CD14-positive monocyte (primary cell): Measurements from ENCODE around the gene BOLA3. TPM values are rescaled to one million over a fixed set of nuclear protein-coding genes. Genes with fewer than 3 reads are reported as not detected.

Experiments
- DNase-seq, 3 donors: peaks; one replicate each; pipeline ENCODE4 v3.0.0-alpha.2; 2011 to 2022
- H2AFZ ChIP-seq: 2 replicates; pipeline ENCODE4 v1.6.0; 2012; ENCODE audit warnings: mild to moderate bottlenecking, low read depth, low read length, inconsistent platforms; ENCODE audit not compliant: insufficient read depth, poor library complexity, severe bottlenecking
- H3K27ac ChIP-seq, 2 donors: 1 replicate in 1 of 2; 2 replicates in 1 of 2; pipeline ENCODE4 v1.5.1; 2012 to 2013; ENCODE audit warnings: low read length in 2 of 2, control low read depth in 1 of 2, inconsistent platforms in 1 of 2, low read depth in 1 of 2, mild to moderate bottlenecking in 1 of 2
- H3K27me3 ChIP-seq, 2 donors: one replicate each; pipeline versions ENCODE4 v1.6.0 to v1.6.1; 2011 to 2013; ENCODE audit warnings: low read length in 2 of 2; ENCODE audit not compliant: control insufficient read depth in 2 of 2, insufficient read depth in 2 of 2
- H3K36me3 ChIP-seq, 2 donors: replicated peaks in 1 of 2; 1 replicate in 1 of 2; 2 replicates in 1 of 2; pipeline versions ENCODE4 v1.5.1 to v1.6.1; 2012 to 2013; ENCODE audit warnings: low read length in 2 of 2, control low read depth in 1 of 2, inconsistent platforms in 1 of 2, mild to moderate bottlenecking in 1 of 2; ENCODE audit not compliant: insufficient read depth in 2 of 2, control insufficient read depth in 1 of 2
- H3K4me1 ChIP-seq, 2 donors: 1 replicate in 1 of 2; 2 replicates in 1 of 2; pipeline versions ENCODE4 v1.5.1 to v1.6.1; 2012 to 2013; ENCODE audit warnings: low read length in 2 of 2, control low read depth in 1 of 2, inconsistent platforms in 1 of 2, mild to moderate bottlenecking in 1 of 2, moderate library complexity in 1 of 2; ENCODE audit not compliant: insufficient read depth in 2 of 2, control insufficient read depth in 1 of 2
- H3K4me2 ChIP-seq: replicated peaks from 2 replicates; pipeline ENCODE3; 2012; ENCODE audit warnings: low read length, moderate library complexity, mild to moderate bottlenecking; ENCODE audit not compliant: poor library complexity, severe bottlenecking; ENCODE audit errors: extremely low read depth
- H3K4me3 ChIP-seq, 3 experiments: fragments of 200-600 bp in 1 of 3; sonication (generic) in 1 of 3; replicated peaks in 1 of 3; 1 replicate in 2 of 3; 2 replicates in 1 of 3; pipeline ENCODE4 v1.5.1; 2011 to 2013; ENCODE audit warnings: low read length in 3 of 3, mild to moderate bottlenecking in 3 of 3, control low read depth in 2 of 3, low read depth in 2 of 3, inconsistent platforms in 1 of 3, moderate library complexity in 1 of 3
- H3K79me2 ChIP-seq: 2 replicates; pipeline ENCODE4 v1.6.0; 2012; ENCODE audit warnings: mild to moderate bottlenecking, control low read depth, inconsistent platforms, low read length, moderate library complexity; ENCODE audit not compliant: insufficient read depth
- H3K9ac ChIP-seq: 2 replicates; pipeline ENCODE4 v1.6.0; 2017; ENCODE audit warnings: low read length, mild to moderate bottlenecking; ENCODE audit not compliant: insufficient read depth, poor library complexity, severe bottlenecking
- H3K9me3 ChIP-seq, 2 donors: replicated peaks in 1 of 2; 1 replicate in 1 of 2; 2 replicates in 1 of 2; pipeline versions ENCODE4 v1.5.1 to v1.6.1; 2012 to 2013; ENCODE audit warnings: low read length in 2 of 2, control low read depth in 1 of 2; ENCODE audit not compliant: control insufficient read depth in 1 of 2, insufficient read depth in 1 of 2
- H4K20me1 ChIP-seq: 2 replicates; pipeline ENCODE4 v1.6.0; 2012; ENCODE audit warnings: mild to moderate bottlenecking, low read length, control low read depth, moderate library complexity; ENCODE audit not compliant: insufficient read depth
- H3K27ac Mint-ChIP-seq, 7 donors: one replicate each; pipeline ENCODE4 v1.8.0; 2020; ENCODE audit warnings: mild to moderate bottlenecking in 7 of 7, mixed read lengths in 7 of 7, moderate library complexity in 6 of 7, inconsistent platforms in 2 of 7
- H3K27me3 Mint-ChIP-seq, 3 donors: one replicate each; pipeline ENCODE4 v1.8.0; 2021 to 2022; ENCODE audit warnings: low read depth in 3 of 3, mild to moderate bottlenecking in 3 of 3, mixed read lengths in 3 of 3, moderate library complexity in 3 of 3, inconsistent platforms in 1 of 3
- H3K36me3 Mint-ChIP-seq, 2 donors: one replicate each; pipeline ENCODE4 v1.8.0; 2020; ENCODE audit warnings: mixed read lengths in 2 of 2, inconsistent platforms in 1 of 2, mild to moderate bottlenecking in 1 of 2
- H3K4me1 Mint-ChIP-seq: one replicate; pipeline ENCODE4 v1.8.0; 2020; ENCODE audit warnings: mild to moderate bottlenecking, mixed read lengths
- H3K4me3 Mint-ChIP-seq, 2 donors: one replicate each; pipeline ENCODE4 v1.8.0; 2020; ENCODE audit warnings: mild to moderate bottlenecking in 2 of 2, mixed read lengths in 2 of 2, moderate library complexity in 1 of 2
- H3K9me3 Mint-ChIP-seq, 7 donors: one replicate each; pipeline ENCODE4 v1.8.0; 2020 to 2022; ENCODE audit warnings: mixed read lengths in 7 of 7, mild to moderate bottlenecking in 6 of 7, moderate library complexity in 6 of 7, inconsistent platforms in 2 of 7
- CTCF ChIP-seq: fragments of 200-600 bp; IDR thresholded peaks from one replicate; pipeline ENCODE4 v1.8.0; 2022; ENCODE audit warnings: antibody characterized with exemption, mild to moderate bottlenecking
- WGBS: methylation state at CpG from one replicate; pipeline ENCODE4 v1.1.5; 2013; ENCODE audit warnings: missing lambda C conversion rate; ENCODE audit not compliant: insufficient coverage; 5-methylcytosine and 5-hydroxymethylcytosine counted together
- intact Hi-C, 2 donors: fragments of 100-400 bp; cut with micrococcal nuclease; formaldehyde crosslinking; loops; one replicate each; pipeline versions ENCODE4 v1.15.0 to v1.15.1; 2023
- polyA plus RNA-seq, 3 donors: library from polyadenylated mRNA; depleted of rRNA in 1 of 3; unstranded in 2 of 3; stranded (reverse) in 1 of 3; fragments of 300-500 nt in 2 of 3; fragments of >200 nt in 1 of 3; fragmentation: Illumina TruSeq in 2 of 3; gene quantifications; 1 replicate in 2 of 3; 2 replicates in 1 of 3; pipeline ENCODE4 v1.2.3, GENCODE V29; 2012 to 2021

BOLA3 gene
- polyA plus RNA-seq, 3 donors: 3.9 to 8.0 (median 7.7) TPM

DNA sequence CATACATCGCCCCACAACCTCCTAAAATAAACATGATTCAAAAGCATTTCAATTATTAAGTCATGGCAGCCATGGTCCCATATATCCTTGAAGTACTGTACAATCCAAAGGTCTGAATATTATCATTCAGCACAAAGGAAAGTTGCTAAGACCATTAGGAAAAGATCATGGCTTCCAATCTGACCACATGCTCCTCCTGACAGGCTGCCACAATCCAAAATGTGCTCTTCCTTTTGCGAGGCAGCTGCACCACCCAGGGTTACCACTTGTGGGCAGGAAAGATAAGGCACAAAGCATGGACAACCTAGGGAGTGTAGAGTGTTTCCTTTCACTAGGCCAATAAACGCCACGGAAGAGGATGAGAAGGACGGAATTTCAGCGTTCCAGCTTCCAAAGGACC lies 5.4 kb downstream of the BOLA3 start:
- H3K4me3 ChIP-seq: no peak overlapping the region
- Mint-ChIP-seq H3K36me3 (peaks cover 19 to 23% of the 10 kb centered on the region in 2 donors), H3K27me3 (peaks cover 0 to 2% (median 0%) of the 10 kb centered on the region in 3 donors), H3K4me3 (no peak overlapping the region), H3K9me3 (no peaks in the 10 kb centered on the region), H3K4me1 (no peaks in the 10 kb centered on the region), H3K27ac (no peak overlapping the region)
- H2AFZ ChIP-seq: no peak overlapping the region
- H3K4me1 ChIP-seq: peaks cover 10 to 12% of the 10 kb centered on the region in 2 donors
- TF ChIP-seq CTCF: no peak
- H3K9ac ChIP-seq: no peak overlapping the region
- H4K20me1 ChIP-seq: no peaks in the 10 kb centered on the region
- peaks cover 8 to 11% of the 10 kb centered on the region in 2 donors for H3K36me3 ChIP-seq
- no peak overlapping the region for H3K4me2 ChIP-seq
- intact Hi-C loops: loop anchor here in 1 of 2 donors (10.0 kb wide), 2 partner anchors 72 to 318 kb away; partner anchors contain the start of gene STAMBP
- no peak overlapping the region for H3K27ac ChIP-seq
- no peak for DNase-seq
- WGBS: 95% methylated on average over 5 of the region's 6 CpGs
- H3K27me3 ChIP-seq: no peaks in the 10 kb centered on the region
- no peaks in the 10 kb centered on the region for H3K9me3 ChIP-seq
- H3K79me2 ChIP-seq: peaks cover 10% of the 10 kb centered on the region

- Mint-ChIP-seq H3K27me3 (no peaks in the 10 kb centered on the region), H3K27ac (peak overlapping the region in 1 of 7 donors; percentile 35)
These were observed 8.9 kb downstream of the BOLA3 start for GRCh38 chr2:74138600-74139323.

More at GRCh38 chr2:74138600-74139323, 8.9 kb downstream of the BOLA3 start:
- Histone ChIP-seq H3K9me3 (no peaks in the 10 kb centered on the region), H3K27ac (no peak overlapping the region), H3K79me2 (no peaks in the 10 kb centered on the region), H3K27me3 (no peaks in the 10 kb centered on the region), H3K36me3 (peaks cover 11 to 23% of the 10 kb centered on the region in 2 donors), H4K20me1 (no peaks in the 10 kb centered on the region), H3K4me1 (no peaks in the 10 kb centered on the region), H3K4me3 (no peak overlapping the region), H3K9ac (no peak overlapping the region), H2AFZ (no peak overlapping the region), H3K4me2 (no peak overlapping the region)
- Mint-ChIP-seq H3K4me3 (no peak overlapping the region), H3K36me3 (peaks cover 29 to 38% of the 10 kb centered on the region in 2 donors), H3K4me1 (no peaks in the 10 kb centered on the region), H3K9me3 (peaks cover 0 to 3% (median 0%) of the 10 kb centered on the region in 7 donors)
- intact Hi-C loops: no loop called here
- no peak for TF ChIP-seq CTCF
- 96% methylated on average over 11 of the region's 19 CpGs for WGBS
- DNase-seq: no peak
